Right ventricle myocardium superior (tissue), 1 donor: ENCODE data around the gene BORCS5. TPM values are rescaled to one million over a fixed set of nuclear protein-coding genes. Genes with fewer than 3 reads are reported as not detected.
"Not testable (repeated sequence)": the region's sequence is repeated elsewhere in the genome, so short reads cannot be mapped to it uniquely, and the experiment has no call there.

ENCODE experiments used
- ATAC-seq: fragments of 200-7000 bp; cut with Tn5 transposase; one replicate; pipeline ENCODE4 v1.9.1; 2020; ENCODE audit warnings: mild to moderate bottlenecking; ENCODE audit not compliant: poor library complexity
- DNase-seq: peaks from one replicate; pipeline ENCODE4 v3.0.0-alpha.2; 2020
- intact Hi-C: fragments of 100-400 bp; cut with DNase I; formaldehyde crosslinking; loops from one replicate; pipeline ENCODE4 v1.11.2; 2022
- total RNA-seq: library from RNA; stranded (reverse); fragmentation: NEBNext Ultra II Directional; extraction: Animal tissue kit (Norgen Biotek cat#: 25700); gene quantifications from one replicate; pipeline ENCODE4 v1.2.1, GENCODE V29; 2021
- donor health status: DM: no; HTN: yes; CAD: no; lungs with severe emphysema.

BORCS5 gene
- total RNA-seq, 1 donor from 2014 or later = 7.8 TPM

GRCh38 chr12:12350868-12351463 is 5.9 kb upstream of the BORCS5 start:
- no peak for DNase-seq
- ATAC-seq = no peak
- intact Hi-C loops = no loop called here

GRCh38 chr12:12351468-12352185 is 5.3 kb upstream of the BORCS5 start:
- ATAC-seq, intact Hi-C loops, DNase-seq: not testable (repeated sequence)

GRCh38 chr12:12353276-12353675 is 3.6 kb upstream of the BORCS5 start:
- DNase-seq (no peak), ATAC-seq (no peak)
- intact Hi-C loops = no loop called here

GRCh38 chr12:12353807-12354206 is 3.1 kb upstream of the BORCS5 start:
- intact Hi-C loops = no loop called here
- ATAC-seq (no peak), DNase-seq (no peak)

GRCh38 chr12:12356467-12356895 is 397 bp upstream of the BORCS5 start:
- DNase-seq (no peak), ATAC-seq (no peak)
- intact Hi-C loops = no loop called here

GRCh38 chr12:12357719-12358461 is 1.0 kb downstream of the BORCS5 start:
- ATAC-seq (no peak), DNase-seq (no peak)
- intact Hi-C loops = no loop called here

GRCh38 chr12:12358528-12358927 is 1.6 kb downstream of the BORCS5 start:
- intact Hi-C loops = no loop called here
- ATAC-seq (no peak), DNase-seq (no peak)

- DNase-seq (no peak), ATAC-seq (no peak)
- intact Hi-C loops = no loop called here
Measured at GRCh38 chr12:12364787-12365445, 8.0 kb downstream of the BORCS5 start.

GRCh38 chr12:12365446-12365802 is 8.5 kb downstream of the BORCS5 start:
- intact Hi-C loops = no loop called here
- no peak for ATAC-seq
- DNase-seq = no peak

- no peak for DNase-seq
- ATAC-seq = no peak
- intact Hi-C loops = no loop called here
Measured at GRCh38 chr12:12365931-12366431, 9.1 kb downstream of the BORCS5 start.

- no peak for DNase-seq
- intact Hi-C loops = no loop called here
- ATAC-seq = no peak
Measured at GRCh38 chr12:12366701-12367481, 10.0 kb downstream of the BORCS5 start.

GRCh38 chr12:12367482-12367998 is 10.7 kb downstream of the BORCS5 start:
- no peak for ATAC-seq
- intact Hi-C loops = no loop called here
- DNase-seq = no peak

GRCh38 chr12:12372946-12373722 is 16.3 kb downstream of the BORCS5 start:
- intact Hi-C loops = loop anchor here (5.0 kb wide), 1 partner anchor 284 kb away; no protein-coding TSS in a partner anchor
- DNase-seq (no peak), ATAC-seq (no peak)

- intact Hi-C loops = loop anchor here (5.0 kb wide), 2 partner anchors 185 to 330 kb away; partner anchors contain the start of gene DUSP16
- DNase-seq (no peak), ATAC-seq (peak; percentile 82)
Measured at GRCh38 chr12:12376646-12377448, 20.0 kb downstream of the BORCS5 start.

- intact Hi-C loops = loop anchor here (5.0 kb wide), 2 partner anchors 184 to 329 kb away; partner anchors contain the start of gene DUSP16
- DNase-seq (no peak), ATAC-seq (no peak)
Measured at GRCh38 chr12:12378616-12379015, 21.7 kb downstream of the BORCS5 start.
